ENCODE results near the gene DAAM1. TPM values are rescaled to one million over a fixed set of nuclear protein-coding genes. Genes with fewer than 3 reads are reported as not detected.

Gene DAAM1
- polyA plus RNA-seq, 3 donors from 2014 or later = 7.3 to 14.2 (median 12.1) TPM

DNA sequence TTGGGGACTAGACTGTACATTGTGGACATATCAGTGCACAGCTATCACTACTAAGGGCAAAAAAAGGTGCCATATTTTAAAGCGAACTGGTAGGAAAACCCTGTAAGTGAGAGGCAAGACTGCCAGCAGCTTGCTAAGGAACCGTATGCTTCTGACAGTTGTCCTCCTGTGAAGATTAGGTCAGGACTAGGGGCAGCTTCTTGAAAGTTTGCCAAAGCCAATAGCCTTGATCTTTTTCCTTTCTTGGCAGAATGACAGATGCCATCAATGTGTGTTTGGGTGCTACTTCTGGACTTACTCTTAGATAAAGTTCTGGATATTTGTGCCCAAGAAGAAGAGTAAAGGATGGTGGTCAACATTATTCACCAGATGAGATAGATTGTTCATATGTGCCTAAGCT is 7.4 kb downstream of the DAAM1 start:
- no peak for DNase-seq
- Mint-ChIP-seq H3K36me3 (no peaks in the 10 kb centered on the region), H3K4me1 (peaks cover 13 to 21% of the 10 kb centered on the region in 2 donors), H3K9me3 (no peaks in the 10 kb centered on the region), H3K4me3 (no peak overlapping the region), H3K27ac (peak overlapping the region in 1 of 6 donors; percentile 41), H3K27me3 (ENCODE audit: low read depth in 3 of 3) (peaks cover 1 to 2% (median 2%) of the 10 kb centered on the region in 3 donors)

GRCh38 chr14:59197695-59198262 is 9.3 kb downstream of the DAAM1 start:
- Mint-ChIP-seq H3K27me3 (ENCODE audit: low read depth in 3 of 3) (peaks cover 2 to 4% (median 2%) of the 10 kb centered on the region in 3 donors), H3K27ac (peak overlapping the region in 1 of 6 donors; percentile 27), H3K4me3 (no peak overlapping the region), H3K4me1 (peaks cover 27 to 29% of the 10 kb centered on the region in 2 donors), H3K36me3 (no peaks in the 10 kb centered on the region), H3K9me3 (no peaks in the 10 kb centered on the region)
- DNase-seq = no peak

GRCh38 chr14:59199205-59199604 is 10.7 kb downstream of the DAAM1 start:
- Mint-ChIP-seq H3K4me3 (no peak overlapping the region), H3K9me3 (no peaks in the 10 kb centered on the region)
- no peak for DNase-seq

DNA sequence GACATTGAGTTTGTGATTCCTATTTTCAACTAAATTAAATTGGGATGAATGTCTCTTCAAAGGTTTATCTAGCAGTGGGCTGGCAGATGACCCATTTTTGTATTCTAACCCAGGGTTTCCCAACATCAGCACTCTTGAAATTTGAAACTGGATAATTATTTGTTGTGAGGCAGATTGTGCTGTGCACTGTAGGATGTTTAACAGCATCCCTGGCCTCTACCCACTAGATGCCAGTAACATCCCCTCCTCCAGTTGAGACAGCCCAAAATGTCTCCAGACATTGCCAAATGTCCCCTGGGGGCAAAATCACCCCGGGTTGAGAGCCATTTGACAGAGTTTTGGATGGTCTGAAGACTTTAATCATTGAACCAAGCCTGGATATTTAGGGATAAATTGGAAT is 11.1 kb downstream of the DAAM1 start:
- Mint-ChIP-seq H3K36me3 (no peaks in the 10 kb centered on the region), H3K9me3 (no peaks in the 10 kb centered on the region), H3K4me3 (no peak overlapping the region), H3K27me3 (ENCODE audit: low read depth in 3 of 3) (peaks cover 2 to 4% (median 2%) of the 10 kb centered on the region in 3 donors), H3K27ac (peak overlapping the region in 3 of 6 donors; percentile 75 to 93 (median 86)), H3K4me1 (peaks cover 27 to 31% of the 10 kb centered on the region in 2 donors)
- DNase-seq = no peak

More at GRCh38 chr14:59199205-59199604, 10.7 kb downstream of the DAAM1 start:
- Mint-ChIP-seq H3K36me3 (no peaks in the 10 kb centered on the region), H3K27ac (peak overlapping the region in 4 of 6 donors; percentile 50 to 93 (median 74)), H3K4me1 (peaks cover 27 to 30% of the 10 kb centered on the region in 2 donors), H3K27me3 (ENCODE audit: low read depth in 3 of 3) (peaks cover 2 to 4% (median 2%) of the 10 kb centered on the region in 3 donors)

GRCh38 chr14:59200195-59200594 is 11.7 kb downstream of the DAAM1 start:
- H3K9me3 Mint-ChIP-seq = no peaks in the 10 kb centered on the region
- peaks cover 29 to 36% of the 10 kb centered on the region in 2 donors for H3K4me1 Mint-ChIP-seq
- DNase-seq = no peak
- no peak overlapping the region for H3K4me3 Mint-ChIP-seq
- H3K27me3 Mint-ChIP-seq (ENCODE audit: low read depth in 3 of 3) = peaks cover 2 to 4% (median 2%) of the 10 kb centered on the region in 3 donors
- peak overlapping the region in 5 of 6 donors; percentile 49 to 93 (median 77) for H3K27ac Mint-ChIP-seq
- no peaks in the 10 kb centered on the region for H3K36me3 Mint-ChIP-seq

GRCh38 chr14:59202031-59202430 is 13.6 kb downstream of the DAAM1 start:
- Mint-ChIP-seq H3K4me1 (peaks cover 29 to 36% of the 10 kb centered on the region in 2 donors), H3K4me3 (peak overlapping the region; percentile 2 to 60 (median 26)), H3K27ac (peak overlapping the region; percentile 84 to 96 (median 92)), H3K27me3 (ENCODE audit: low read depth in 3 of 3) (peaks cover 2 to 4% (median 2%) of the 10 kb centered on the region in 3 donors), H3K36me3 (no peaks in the 10 kb centered on the region), H3K9me3 (no peaks in the 10 kb centered on the region)
- peak; percentile 73 to 75 (median 74) for DNase-seq

- Mint-ChIP-seq H3K4me1 (peaks cover 29 to 36% of the 10 kb centered on the region in 2 donors), H3K9me3 (no peaks in the 10 kb centered on the region), H3K4me3 (no peak overlapping the region), H3K27me3 (ENCODE audit: low read depth in 3 of 3) (peaks cover 0 to 4% (median 2%) of the 10 kb centered on the region in 3 donors), H3K36me3 (no peaks in the 10 kb centered on the region), H3K27ac (peak overlapping the region in 3 of 6 donors; percentile 54 to 79 (median 73))
- no peak for DNase-seq
Observed at GRCh38 chr14:59204305-59204704, 15.8 kb downstream of the DAAM1 start.

DNA sequence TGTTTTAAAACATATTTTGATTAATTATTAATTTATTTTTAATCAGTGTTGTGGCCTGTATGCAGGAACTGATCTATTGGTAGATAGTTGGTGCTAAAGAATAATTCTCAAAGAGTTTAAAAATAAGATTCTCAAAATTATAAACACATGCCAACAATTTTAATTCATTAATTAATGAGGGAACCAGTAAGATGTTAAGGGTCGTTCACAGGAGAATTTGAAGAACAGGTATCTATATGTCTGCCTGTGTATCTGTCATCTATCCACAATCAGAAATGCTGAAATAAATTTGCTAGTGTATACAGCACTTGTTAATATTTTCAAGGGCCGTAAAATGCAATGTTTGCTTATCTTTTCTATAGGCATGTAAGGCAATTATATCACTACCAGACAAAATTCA is 18.4 kb downstream of the DAAM1 start:
- no peak for DNase-seq
- no peaks in the 10 kb centered on the region for H3K9me3 Mint-ChIP-seq
- H3K27me3 Mint-ChIP-seq (ENCODE audit: low read depth in 3 of 3) = peaks cover 0 to 2% (median 0%) of the 10 kb centered on the region in 3 donors
- H3K27ac Mint-ChIP-seq = no peak overlapping the region
- peaks cover 13 to 30% of the 10 kb centered on the region in 2 donors for H3K4me1 Mint-ChIP-seq
- H3K36me3 Mint-ChIP-seq = no peaks in the 10 kb centered on the region
- H3K4me3 Mint-ChIP-seq = no peak overlapping the region

DNA sequence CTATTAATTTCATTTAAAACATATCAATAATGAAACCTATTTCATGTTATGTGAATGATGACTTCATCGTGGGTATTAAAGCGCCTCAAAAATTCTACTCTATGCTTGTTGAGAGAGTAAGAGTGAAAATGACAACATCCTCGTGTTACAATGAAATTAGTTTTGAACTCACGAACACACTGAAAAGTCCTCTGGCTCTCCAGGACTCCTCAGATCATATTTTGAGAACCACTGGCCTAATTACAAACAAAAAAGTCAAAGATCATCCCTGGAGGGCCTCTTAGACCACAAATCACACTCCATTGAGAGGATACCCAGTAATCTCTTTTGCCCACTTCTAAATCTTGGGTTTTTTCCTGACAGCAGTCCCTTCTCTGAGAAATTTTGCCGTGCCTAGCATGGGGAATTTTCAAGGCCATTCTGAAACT is 19.1 kb downstream of the DAAM1 start:
- Mint-ChIP-seq H3K27me3 (ENCODE audit: low read depth in 3 of 3) (no peaks in the 10 kb centered on the region), H3K9me3 (no peaks in the 10 kb centered on the region), H3K4me1 (peaks cover 7 to 25% of the 10 kb centered on the region in 2 donors), H3K36me3 (no peaks in the 10 kb centered on the region), H3K4me3 (no peak overlapping the region), H3K27ac (no peak overlapping the region)
- DNase-seq = no peak

DNA sequence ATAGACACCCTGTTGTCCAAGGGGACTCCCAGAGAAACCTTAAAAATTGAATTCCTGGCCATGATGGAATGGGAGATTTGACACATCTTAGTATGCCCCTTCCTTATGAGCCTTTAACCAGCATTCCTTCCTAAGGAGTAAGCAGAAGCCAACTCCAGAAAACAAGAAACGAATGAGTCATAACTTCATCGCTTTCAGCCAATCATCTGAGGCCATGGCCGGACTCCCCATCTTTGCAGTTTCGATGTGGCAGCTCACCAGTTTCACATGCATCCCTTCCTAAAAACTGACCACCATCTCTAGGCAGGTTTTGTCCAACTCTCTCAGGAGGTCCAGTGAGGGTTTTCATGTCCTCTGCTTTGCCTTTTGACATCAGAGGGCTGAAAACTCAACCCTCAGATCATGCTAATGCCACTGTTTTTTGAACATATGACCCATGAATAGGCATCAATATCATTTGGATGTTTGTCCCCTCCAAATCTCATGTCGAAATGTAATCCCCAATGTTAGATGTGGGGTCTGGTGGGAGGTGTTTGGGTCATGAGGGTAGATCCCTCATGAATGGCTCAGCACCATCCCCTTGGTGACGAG is 19.9 kb downstream of the DAAM1 start:
- H3K36me3 Mint-ChIP-seq = no peaks in the 10 kb centered on the region
- no peak overlapping the region for H3K4me3 Mint-ChIP-seq
- H3K4me1 Mint-ChIP-seq = peaks cover 6 to 26% of the 10 kb centered on the region in 2 donors
- H3K27me3 Mint-ChIP-seq (ENCODE audit: low read depth in 3 of 3) = no peaks in the 10 kb centered on the region
- no peaks in the 10 kb centered on the region for H3K9me3 Mint-ChIP-seq
- DNase-seq = no peak
- peak overlapping the region in 1 of 6 donors; percentile 53 for H3K27ac Mint-ChIP-seq

DNA sequence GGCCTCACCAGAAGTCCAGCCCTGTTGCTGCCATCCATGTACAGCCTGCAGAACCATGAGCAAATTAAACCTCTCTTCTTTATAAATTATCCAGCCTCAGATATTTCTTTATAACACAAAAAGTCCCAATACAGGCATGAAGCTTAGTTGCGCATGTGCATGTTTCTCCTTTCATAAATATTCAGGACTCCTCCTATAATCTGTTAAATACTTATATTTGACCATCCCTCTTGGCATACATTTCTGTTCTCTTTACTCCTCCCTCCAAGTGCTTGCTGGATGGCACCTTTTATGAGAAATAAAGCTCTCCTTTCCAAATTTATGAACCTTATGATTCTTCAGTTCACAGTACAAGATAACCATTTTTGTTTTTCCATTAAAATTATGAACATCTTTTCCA is 20.5 kb downstream of the DAAM1 start:
- H3K4me1 Mint-ChIP-seq = peaks cover 10 to 32% of the 10 kb centered on the region in 2 donors
- no peaks in the 10 kb centered on the region for H3K27me3 Mint-ChIP-seq (ENCODE audit: low read depth in 3 of 3)
- H3K9me3 Mint-ChIP-seq = no peaks in the 10 kb centered on the region
- H3K27ac Mint-ChIP-seq = no peak overlapping the region
- no peak for DNase-seq
- H3K36me3 Mint-ChIP-seq = no peaks in the 10 kb centered on the region
- H3K4me3 Mint-ChIP-seq = no peak overlapping the region

GRCh38 chr14:59210621-59211020 is 22.2 kb downstream of the DAAM1 start:
- DNase-seq = no peak
- no peaks in the 10 kb centered on the region for H3K9me3 Mint-ChIP-seq
- H3K27ac Mint-ChIP-seq = peak overlapping the region in 1 of 6 donors; percentile 78
- no peaks in the 10 kb centered on the region for H3K27me3 Mint-ChIP-seq (ENCODE audit: low read depth in 3 of 3)
- H3K4me3 Mint-ChIP-seq = no peak overlapping the region
- H3K4me1 Mint-ChIP-seq = peaks cover 11 to 31% of the 10 kb centered on the region in 2 donors
- no peaks in the 10 kb centered on the region for H3K36me3 Mint-ChIP-seq

GRCh38 chr14:59213368-59214315 is 25.2 kb downstream of the DAAM1 start:
- Mint-ChIP-seq H3K27me3 (ENCODE audit: low read depth in 3 of 3) (no peaks in the 10 kb centered on the region), H3K27ac (no peak overlapping the region), H3K4me3 (no peak overlapping the region), H3K4me1 (peaks cover 11 to 31% of the 10 kb centered on the region in 2 donors), H3K36me3 (no peaks in the 10 kb centered on the region), H3K9me3 (no peaks in the 10 kb centered on the region)
- no peak for DNase-seq

Data from immature natural killer cell (primary cell).